ENCODE measurements around the gene AP1M1.

AP1M1 gene

GRCh38 chr19:16199275-16199932 is 1.7 kb downstream of the AP1M1 start:
- TF ChIP-seq BACH2 (CRISPR knock-in tag; IDR thresholded peaks at IDR 0.05; ENCODE audit: borderline replicate concordance) (no peak), PPARA (CRISPR knock-in tag; IDR thresholded peaks at IDR 0.05; ENCODE audit: borderline replicate concordance) (no peak), PATZ1 (CRISPR knock-in tag; IDR thresholded peaks at IDR 0.05; ENCODE audit: borderline replicate concordance) (no peak), OSR1 (CRISPR knock-in tag; IDR thresholded peaks at IDR 0.05) (no peak), ZNF565 (CRISPR knock-in tag; conservative IDR thresholded peaks at IDR 0.05; ENCODE audit: low read depth) (no peak), POU6F1 (CRISPR knock-in tag; IDR thresholded peaks at IDR 0.05; ENCODE audit: borderline replicate concordance, low read depth) (no peak), ZNF8 (CRISPR knock-in tag; IDR thresholded peaks at IDR 0.05) (no peak), ESRRG (CRISPR knock-in tag; IDR thresholded peaks at IDR 0.05) (no peak), CSDC2 (CRISPR knock-in tag; IDR thresholded peaks at IDR 0.05) (no peak), ZFP3 (CRISPR knock-in tag; IDR thresholded peaks at IDR 0.05) (no peak), TOX (CRISPR knock-in tag; IDR thresholded peaks at IDR 0.05; ENCODE audit: borderline replicate concordance) (no peak), TCF4 (CRISPR knock-in tag; IDR thresholded peaks at IDR 0.05; ENCODE audit: borderline replicate concordance) (no peak), GLIS3 (CRISPR knock-in tag; IDR thresholded peaks at IDR 0.05) (no peak), TSHZ2 (CRISPR knock-in tag; IDR thresholded peaks at IDR 0.05) (no peak), CSRNP3 (CRISPR knock-in tag; IDR thresholded peaks at IDR 0.05) (no peak), RARB (CRISPR knock-in tag; IDR thresholded peaks at IDR 0.05) (no peak), ZFP30 (CRISPR knock-in tag; IDR thresholded peaks at IDR 0.05) (no peak), ARNTL (CRISPR knock-in tag; IDR thresholded peaks at IDR 0.05; ENCODE audit: borderline replicate concordance, low read depth) (no peak), ZNF70 (CRISPR knock-in tag; IDR thresholded peaks at IDR 0.05) (no peak)
- ATAC-seq: no peak

GRCh38 chr19:16200038-16201010 is 2.6 kb downstream of the AP1M1 start:
- no peak for ATAC-seq
- TF ChIP-seq ZFP30 (CRISPR knock-in tag; IDR thresholded peaks at IDR 0.05) (no peak), BACH2 (CRISPR knock-in tag; IDR thresholded peaks at IDR 0.05; ENCODE audit: borderline replicate concordance) (no peak), TCF4 (CRISPR knock-in tag; IDR thresholded peaks at IDR 0.05; ENCODE audit: borderline replicate concordance) (no peak), TSHZ2 (CRISPR knock-in tag; IDR thresholded peaks at IDR 0.05) (no peak), SNAI2 (CRISPR knock-in tag; IDR thresholded peaks at IDR 0.05) (no peak), RARB (CRISPR knock-in tag; IDR thresholded peaks at IDR 0.05) (no peak), ZFP3 (CRISPR knock-in tag; IDR thresholded peaks at IDR 0.05) (no peak), CREB5 (CRISPR knock-in tag; IDR thresholded peaks at IDR 0.05; ENCODE audit: low read depth) (no peak), TOX (CRISPR knock-in tag; IDR thresholded peaks at IDR 0.05; ENCODE audit: borderline replicate concordance) (no peak), ZNF70 (CRISPR knock-in tag; IDR thresholded peaks at IDR 0.05) (no peak), ISL1 (CRISPR knock-in tag; IDR thresholded peaks at IDR 0.05) (no peak), CSRNP3 (CRISPR knock-in tag; IDR thresholded peaks at IDR 0.05) (no peak), ZC3H10 (CRISPR knock-in tag; IDR thresholded peaks at IDR 0.05) (no peak), OSR1 (CRISPR knock-in tag; IDR thresholded peaks at IDR 0.05) (no peak), ESRRG (CRISPR knock-in tag; IDR thresholded peaks at IDR 0.05) (no peak), CSDC2 (CRISPR knock-in tag; IDR thresholded peaks at IDR 0.05) (no peak)
